K562 (cell line): ENCODE measurements around the gene LZTFL1. TPM values are rescaled to one million over a fixed set of nuclear protein-coding genes. Genes with fewer than 3 reads are reported as not detected.
A peak's percentile ranks its signal among the peaks of the same experiment; 100 is the strongest.

Experiments used
- E2F3 ChIP-seq: fragments of 250-450 bp; sonication (Bioruptor Pico); IDR thresholded peaks from 2 replicates; pipeline ENCODE4 v1.4.0; 2020; ENCODE audit warnings: mild to moderate bottlenecking
- ERF ChIP-seq: fragments of 450-650 bp; formaldehyde crosslinking; IDR thresholded peaks from 2 replicates; pipeline ENCODE4 v1.4.0; 2020; ENCODE audit warnings: mild to moderate bottlenecking, mixed read lengths
- MTA2 ChIP-seq: fragments of 450-650 bp; IDR thresholded peaks from 2 replicates; pipeline ENCODE4 v1.6.1; 2016; ENCODE audit warnings: low read depth
- NUFIP1 ChIP-seq: fragments of 450-650 bp; IDR thresholded peaks from 2 replicates; pipeline ENCODE4 v1.6.1; 2018; ENCODE audit not compliant: partially characterized antibody
- PCBP2 ChIP-seq: fragments of 200-400 bp; formaldehyde crosslinking; IDR thresholded peaks from 2 replicates; pipeline ENCODE4 v1.6.1; 2018; ENCODE audit warnings: low read length, low read depth, mild to moderate bottlenecking, moderate library complexity; ENCODE audit not compliant: poor library complexity, severe bottlenecking
- PHB ChIP-seq: fragments of 250-450 bp; sonication (Bioruptor Pico); IDR thresholded peaks from 2 replicates; pipeline ENCODE4 v1.5.0; 2021
- SAFB ChIP-seq: fragments of 200-400 bp; formaldehyde crosslinking; IDR thresholded peaks from 2 replicates; pipeline ENCODE4 v1.6.1; 2017; ENCODE audit warnings: low read depth, low read length, borderline replicate concordance
- SMARCB1 ChIP-seq: IDR thresholded peaks from 2 replicates; pipeline ENCODE4 v1.6.1; 2011; ENCODE audit warnings: improper control_type of control experiment, low read depth; ENCODE audit not compliant: insufficient read length
- ZKSCAN1 ChIP-seq: fragments of 150-350 bp; IDR thresholded peaks from 2 replicates; pipeline ENCODE4 v1.6.1; 2016; ENCODE audit warnings: low read depth, low read length
- ZNF445 ChIP-seq: fragments of 250-450 bp; sonication (Bioruptor Pico); IDR thresholded peaks from 2 replicates; pipeline ENCODE4 v1.4.0; 2020; ENCODE audit warnings: low read depth, mild to moderate bottlenecking, moderate library complexity
- ZNF57 ChIP-seq: fragments of 450-650 bp; formaldehyde crosslinking; IDR thresholded peaks from 2 replicates; pipeline ENCODE4 v1.4.0; 2020; ENCODE audit warnings: mild to moderate bottlenecking, moderate library complexity
- ZNF586 ChIP-seq: fragments of 450-650 bp; formaldehyde crosslinking; conservative IDR thresholded peaks from 2 replicates; pipeline ENCODE4 v1.4.0; 2020; ENCODE audit warnings: mild to moderate bottlenecking, moderate library complexity
- polyA plus RNA-seq, 8 experiments: library from polyadenylated mRNA; depleted of rRNA in 4 of 8; stranded (reverse) in 5 of 8; unstranded in 3 of 8; fragments of >200 nt; fragmentation: Nextera tagmentation in 2 of 8; fragmentation: Illumina TruSeq in 1 of 8; extraction: Ambion mirVana in 2 of 8; extraction: Trizol in 1 of 8; gene quantifications; 2 replicates each; pipeline versions ENCODE4 v1.2.1 to v1.2.3, GENCODE V29; 2011 to 2014; ENCODE audit warnings: inconsistent platforms in 1 of 8, missing spikeins in 1 of 8
- total RNA-seq, 7 experiments: library from RNA; depleted of rRNA in 6 of 7; stranded (reverse); fragments of >200 nt in 6 of 7; fragmentation: Illumina TruSeq in 2 of 7; extraction: Trizol in 2 of 7; gene quantifications; 2 replicates each; pipeline versions ENCODE4 v1.2.1 to v1.2.3, GENCODE V29; 2011 to 2021; ENCODE audit warnings: low replicate concordance in 1 of 7
- TF ChIP-seq, protein P1 (sequence below): sonication (generic); formaldehyde crosslinking; IDR thresholded peaks from 2 replicates; pipeline ENCODE4 v1.8.0; 2022; ENCODE audit warnings: missing genetic modification reagents, mild to moderate bottlenecking, borderline replicate concordance
- TF ChIP-seq, protein P2 (sequence below): fragments of 250-450 bp; sonication (Bioruptor Pico); IDR thresholded peaks from 2 replicates; pipeline ENCODE4 v1.9.0; 2021; ENCODE audit warnings: mild to moderate bottlenecking, inconsistent platforms
- TF ChIP-seq, protein P3 (sequence below): fragments of 450-650 bp; IDR thresholded peaks from 2 replicates; pipeline ENCODE4 v1.7.1; 2018; ENCODE audit warnings: mild to moderate bottlenecking, low read depth; ENCODE audit not compliant: partially characterized antibody
- TF ChIP-seq, protein P4 (sequence below): sonication (generic); formaldehyde crosslinking; IDR thresholded peaks from 2 replicates; pipeline ENCODE4 v1.8.0; 2022; ENCODE audit warnings: mild to moderate bottlenecking, low read depth, missing genetic modification reagents
- TF ChIP-seq, protein P5 (sequence below): fragments of 250-450 bp; sonication (Bioruptor Pico); IDR thresholded peaks from 2 replicates; pipeline ENCODE4 v1.8.0; 2021; ENCODE audit warnings: moderate library complexity, mild to moderate bottlenecking, inconsistent platforms

Gene LZTFL1
- total and polyA plus RNA-seq, 9 of the 15 experiments (the other 6 are each of a cell fraction or from before 2014, with no cell fraction given) = 10.7 to 33.7 (median 15.3) TPM

DNA sequence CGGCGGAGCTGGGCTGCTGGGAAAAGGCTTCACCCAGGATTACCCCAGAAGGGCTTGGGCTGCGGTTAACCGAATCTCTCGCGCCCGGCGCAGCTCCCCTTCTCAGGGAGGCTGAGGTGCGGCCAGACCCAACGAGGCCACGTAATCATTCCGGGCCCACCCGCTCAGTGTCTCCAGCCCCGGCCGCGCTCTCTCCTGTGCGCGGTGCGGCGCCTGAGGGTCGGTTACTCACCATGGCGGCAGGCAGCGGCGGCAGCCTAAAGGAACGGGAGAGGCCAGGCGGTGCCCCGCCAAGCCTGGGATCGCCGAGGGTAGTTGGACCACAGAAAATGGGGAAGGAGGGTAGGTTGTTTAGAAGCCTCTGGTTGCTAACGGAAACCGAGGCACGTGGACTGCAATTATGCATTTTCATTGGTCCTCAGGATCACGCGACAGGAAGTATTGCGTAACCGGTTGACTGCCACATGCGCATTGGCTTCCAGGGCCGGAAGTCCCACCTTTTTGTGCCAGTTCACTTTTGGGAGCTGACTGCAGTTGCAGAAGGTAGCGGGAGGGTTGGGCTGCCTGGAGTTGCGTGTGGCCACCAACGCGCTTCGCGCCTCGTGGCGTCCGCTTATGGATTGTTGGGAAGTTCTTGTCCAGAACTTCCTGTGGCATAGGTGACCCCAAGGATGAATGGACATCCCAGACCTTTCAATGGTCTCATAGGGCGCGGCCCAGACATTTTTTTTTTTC lies at the start of gene LZTFL1 (continued):
- TF ChIP-seq MTA2 (no peak), ZKSCAN1 (no peak), ZNF586 (no peak), PCBP2 (no peak), ZNF445 (CRISPR knock-in tag) (no peak), ZNF57 (CRISPR knock-in tag) (no peak), SMARCB1 (no peak), NUFIP1 (no peak), PHB (no peak), E2F3 (CRISPR knock-in tag) (no peak), SAFB (no peak), ERF (CRISPR knock-in tag) (0 out of 2 replicates have a peak, but pooled peaks have one; percentile 3)
- TF ChIP-seq, protein P1, sequence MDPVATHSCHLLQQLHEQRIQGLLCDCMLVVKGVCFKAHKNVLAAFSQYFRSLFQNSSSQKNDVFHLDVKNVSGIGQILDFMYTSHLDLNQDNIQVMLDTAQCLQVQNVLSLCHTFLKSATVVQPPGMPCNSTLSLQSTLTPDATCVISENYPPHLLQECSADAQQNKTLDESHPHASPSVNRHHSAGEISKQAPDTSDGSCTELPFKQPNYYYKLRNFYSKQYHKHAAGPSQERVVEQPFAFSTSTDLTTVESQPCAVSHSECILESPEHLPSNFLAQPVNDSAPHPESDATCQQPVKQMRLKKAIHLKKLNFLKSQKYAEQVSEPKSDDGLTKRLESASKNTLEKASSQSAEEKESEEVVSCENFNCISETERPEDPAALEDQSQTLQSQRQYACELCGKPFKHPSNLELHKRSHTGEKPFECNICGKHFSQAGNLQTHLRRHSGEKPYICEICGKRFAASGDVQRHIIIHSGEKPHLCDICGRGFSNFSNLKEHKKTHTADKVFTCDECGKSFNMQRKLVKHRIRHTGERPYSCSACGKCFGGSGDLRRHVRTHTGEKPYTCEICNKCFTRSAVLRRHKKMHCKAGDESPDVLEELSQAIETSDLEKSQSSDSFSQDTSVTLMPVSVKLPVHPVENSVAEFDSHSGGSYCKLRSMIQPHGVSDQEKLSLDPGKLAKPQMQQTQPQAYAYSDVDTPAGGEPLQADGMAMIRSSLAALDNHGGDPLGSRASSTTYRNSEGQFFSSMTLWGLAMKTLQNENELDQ (CRISPR knock-in tag) = no peak
- TF ChIP-seq, protein P2, sequence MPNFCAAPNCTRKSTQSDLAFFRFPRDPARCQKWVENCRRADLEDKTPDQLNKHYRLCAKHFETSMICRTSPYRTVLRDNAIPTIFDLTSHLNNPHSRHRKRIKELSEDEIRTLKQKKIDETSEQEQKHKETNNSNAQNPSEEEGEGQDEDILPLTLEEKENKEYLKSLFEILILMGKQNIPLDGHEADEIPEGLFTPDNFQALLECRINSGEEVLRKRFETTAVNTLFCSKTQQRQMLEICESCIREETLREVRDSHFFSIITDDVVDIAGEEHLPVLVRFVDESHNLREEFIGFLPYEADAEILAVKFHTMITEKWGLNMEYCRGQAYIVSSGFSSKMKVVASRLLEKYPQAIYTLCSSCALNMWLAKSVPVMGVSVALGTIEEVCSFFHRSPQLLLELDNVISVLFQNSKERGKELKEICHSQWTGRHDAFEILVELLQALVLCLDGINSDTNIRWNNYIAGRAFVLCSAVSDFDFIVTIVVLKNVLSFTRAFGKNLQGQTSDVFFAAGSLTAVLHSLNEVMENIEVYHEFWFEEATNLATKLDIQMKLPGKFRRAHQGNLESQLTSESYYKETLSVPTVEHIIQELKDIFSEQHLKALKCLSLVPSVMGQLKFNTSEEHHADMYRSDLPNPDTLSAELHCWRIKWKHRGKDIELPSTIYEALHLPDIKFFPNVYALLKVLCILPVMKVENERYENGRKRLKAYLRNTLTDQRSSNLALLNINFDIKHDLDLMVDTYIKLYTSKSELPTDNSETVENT (CRISPR knock-in tag) = no peak
- TF ChIP-seq, protein P3, sequence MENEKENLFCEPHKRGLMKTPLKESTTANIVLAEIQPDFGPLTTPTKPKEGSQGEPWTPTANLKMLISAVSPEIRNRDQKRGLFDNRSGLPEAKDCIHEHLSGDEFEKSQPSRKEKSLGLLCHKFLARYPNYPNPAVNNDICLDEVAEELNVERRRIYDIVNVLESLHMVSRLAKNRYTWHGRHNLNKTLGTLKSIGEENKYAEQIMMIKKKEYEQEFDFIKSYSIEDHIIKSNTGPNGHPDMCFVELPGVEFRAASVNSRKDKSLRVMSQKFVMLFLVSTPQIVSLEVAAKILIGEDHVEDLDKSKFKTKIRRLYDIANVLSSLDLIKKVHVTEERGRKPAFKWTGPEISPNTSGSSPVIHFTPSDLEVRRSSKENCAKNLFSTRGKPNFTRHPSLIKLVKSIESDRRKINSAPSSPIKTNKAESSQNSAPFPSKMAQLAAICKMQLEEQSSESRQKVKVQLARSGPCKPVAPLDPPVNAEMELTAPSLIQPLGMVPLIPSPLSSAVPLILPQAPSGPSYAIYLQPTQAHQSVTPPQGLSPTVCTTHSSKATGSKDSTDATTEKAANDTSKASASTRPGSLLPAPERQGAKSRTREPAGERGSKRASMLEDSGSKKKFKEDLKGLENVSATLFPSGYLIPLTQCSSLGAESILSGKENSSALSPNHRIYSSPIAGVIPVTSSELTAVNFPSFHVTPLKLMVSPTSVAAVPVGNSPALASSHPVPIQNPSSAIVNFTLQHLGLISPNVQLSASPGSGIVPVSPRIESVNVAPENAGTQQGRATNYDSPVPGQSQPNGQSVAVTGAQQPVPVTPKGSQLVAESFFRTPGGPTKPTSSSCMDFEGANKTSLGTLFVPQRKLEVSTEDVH = peak; percentile 70
- TF ChIP-seq, protein P4, sequence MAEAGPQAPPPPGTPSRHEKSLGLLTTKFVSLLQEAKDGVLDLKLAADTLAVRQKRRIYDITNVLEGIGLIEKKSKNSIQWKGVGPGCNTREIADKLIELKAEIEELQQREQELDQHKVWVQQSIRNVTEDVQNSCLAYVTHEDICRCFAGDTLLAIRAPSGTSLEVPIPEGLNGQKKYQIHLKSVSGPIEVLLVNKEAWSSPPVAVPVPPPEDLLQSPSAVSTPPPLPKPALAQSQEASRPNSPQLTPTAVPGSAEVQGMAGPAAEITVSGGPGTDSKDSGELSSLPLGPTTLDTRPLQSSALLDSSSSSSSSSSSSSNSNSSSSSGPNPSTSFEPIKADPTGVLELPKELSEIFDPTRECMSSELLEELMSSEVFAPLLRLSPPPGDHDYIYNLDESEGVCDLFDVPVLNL (CRISPR knock-in tag) = no peak
- TF ChIP-seq, protein P5, sequence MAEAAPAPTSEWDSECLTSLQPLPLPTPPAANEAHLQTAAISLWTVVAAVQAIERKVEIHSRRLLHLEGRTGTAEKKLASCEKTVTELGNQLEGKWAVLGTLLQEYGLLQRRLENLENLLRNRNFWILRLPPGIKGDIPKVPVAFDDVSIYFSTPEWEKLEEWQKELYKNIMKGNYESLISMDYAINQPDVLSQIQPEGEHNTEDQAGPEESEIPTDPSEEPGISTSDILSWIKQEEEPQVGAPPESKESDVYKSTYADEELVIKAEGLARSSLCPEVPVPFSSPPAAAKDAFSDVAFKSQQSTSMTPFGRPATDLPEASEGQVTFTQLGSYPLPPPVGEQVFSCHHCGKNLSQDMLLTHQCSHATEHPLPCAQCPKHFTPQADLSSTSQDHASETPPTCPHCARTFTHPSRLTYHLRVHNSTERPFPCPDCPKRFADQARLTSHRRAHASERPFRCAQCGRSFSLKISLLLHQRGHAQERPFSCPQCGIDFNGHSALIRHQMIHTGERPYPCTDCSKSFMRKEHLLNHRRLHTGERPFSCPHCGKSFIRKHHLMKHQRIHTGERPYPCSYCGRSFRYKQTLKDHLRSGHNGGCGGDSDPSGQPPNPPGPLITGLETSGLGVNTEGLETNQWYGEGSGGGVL (CRISPR knock-in tag) = no peak
